ENCODE measurements around the gene SBSN. TPM values are rescaled to one million over a fixed set of nuclear protein-coding genes. Genes with fewer than 3 reads are reported as not detected.

Gene SBSN
- total and polyA plus RNA-seq, 2 donors (not counting 1 experiment from before 2014, with no cell fraction given): not detected

GRCh38 chr19:35529241-35530218, 1.4 kb upstream of the SBSN start:
- Histone ChIP-seq H3K79me2 (ENCODE audit: control insufficient read depth, insufficient read depth, low read length) (no peaks in the 10 kb centered on the region), H3K4me2 (replicated peaks; ENCODE audit: low read depth, low read length, poor library complexity, severe bottlenecking) (no peak overlapping the region), H3K27ac (ENCODE audit: low read length in 2 of 2) (no peak overlapping the region), H4K20me1 (ENCODE audit: control insufficient read depth, insufficient read depth, low read length, poor library complexity, severe bottlenecking) (no peaks in the 10 kb centered on the region), H3K4me3 (ENCODE audit: control extremely low read depth in 1 of 5, extremely low read depth in 1 of 5, insufficient read depth in 1 of 5, low read depth in 2 of 5, low read length in 4 of 5) (no peak overlapping the region), H2AFZ (ENCODE audit: insufficient read depth, low read depth, low read length, poor library complexity, severe bottlenecking) (no peak overlapping the region), H3K36me3 (replicated peaks in 1 of 2; ENCODE audit: control extremely low read depth in 1 of 2, control insufficient read depth in 1 of 2, extremely low read depth in 1 of 2, insufficient read depth in 2 of 2, low read length in 1 of 2) (no peaks in the 10 kb centered on the region), H3K27me3 (replicated peaks in 1 of 4; ENCODE audit: control extremely low read depth in 1 of 4, control insufficient read depth in 3 of 4, insufficient read depth in 4 of 4, low read length in 3 of 4) (peaks cover 0 to 38% (median 6%) of the 10 kb centered on the region in 4 experiments), H3K9me3 (ENCODE audit: control extremely low read depth in 1 of 3, control insufficient read depth in 2 of 3, insufficient read depth in 1 of 3, low read length in 2 of 3) (peaks cover 0 to 2% (median 0%) of the 10 kb centered on the region in 3 donors), H3K9ac (ENCODE audit: low read length) (no peak overlapping the region), H3K4me1 (ENCODE audit: control insufficient read depth in 2 of 2, insufficient read depth in 2 of 2, low read length in 2 of 2) (peaks cover 10 to 14% of the 10 kb centered on the region in 2 donors)
- H3K9me3 Mint-ChIP-seq (ENCODE audit: insufficient read depth): no peaks in the 10 kb centered on the region
- no peak for DNase-seq
- no peak overlapping the region for H3K27ac Mint-ChIP-seq
- no peak overlapping the region for H3K4me3 Mint-ChIP-seq
- no peak for TF ChIP-seq CTCF (IDR thresholded peaks at IDR 0.05)
- no peak for TF ChIP-seq EZH2 (IDR thresholded peaks at IDR 0.05; ENCODE audit: borderline replicate concordance, insufficient read depth, low read depth, low read length, poor library complexity, severe bottlenecking)
- H3K27me3 Mint-ChIP-seq: peaks cover 54% of the 10 kb centered on the region
- intact Hi-C loops (cut with micrococcal nuclease): no loop called here
- CTCF ChIA-PET: interaction anchor here (1.5 kb wide), 1 partner anchor 19 kb away, joined by 4 read pairs; no protein-coding TSS in a partner anchor
- no peak for ATAC-seq (ENCODE audit: low read depth)
- H3K4me1 Mint-ChIP-seq: peaks cover 11% of the 10 kb centered on the region
- POLR2A ChIA-PET: no interaction called here
- WGBS (ENCODE audit: insufficient coverage): 39% methylated on average over 18 of the region's 19 CpGs

GRCh38 chr19:35525873-35526272, 2.2 kb downstream of the SBSN start:
- Histone ChIP-seq H3K36me3 (replicated peaks in 1 of 2; ENCODE audit: control extremely low read depth in 1 of 2, control insufficient read depth in 1 of 2, extremely low read depth in 1 of 2, insufficient read depth in 2 of 2, low read length in 1 of 2) (no peaks in the 10 kb centered on the region), H3K9ac (ENCODE audit: low read length) (no peak overlapping the region), H2AFZ (ENCODE audit: insufficient read depth, low read depth, low read length, poor library complexity, severe bottlenecking) (no peak overlapping the region), H3K79me2 (ENCODE audit: control insufficient read depth, insufficient read depth, low read length) (no peaks in the 10 kb centered on the region), H3K9me3 (ENCODE audit: control extremely low read depth in 1 of 3, control insufficient read depth in 2 of 3, insufficient read depth in 1 of 3, low read length in 2 of 3) (no peaks in the 10 kb centered on the region), H3K4me1 (ENCODE audit: control insufficient read depth in 2 of 2, insufficient read depth in 2 of 2, low read length in 2 of 2) (no peaks in the 10 kb centered on the region), H4K20me1 (ENCODE audit: control insufficient read depth, insufficient read depth, low read length, poor library complexity, severe bottlenecking) (no peaks in the 10 kb centered on the region), H3K27ac (ENCODE audit: low read length in 2 of 2) (no peak overlapping the region), H3K27me3 (replicated peaks in 1 of 4; ENCODE audit: control extremely low read depth in 1 of 4, control insufficient read depth in 3 of 4, insufficient read depth in 4 of 4, low read length in 3 of 4) (peaks cover 0 to 21% (median 4%) of the 10 kb centered on the region in 4 experiments), H3K4me3 (ENCODE audit: control extremely low read depth in 1 of 5, extremely low read depth in 1 of 5, insufficient read depth in 1 of 5, low read depth in 2 of 5, low read length in 4 of 5) (no peak overlapping the region), H3K4me2 (replicated peaks; ENCODE audit: low read depth, low read length, poor library complexity, severe bottlenecking) (no peak overlapping the region)
- Mint-ChIP-seq H3K9me3 (ENCODE audit: insufficient read depth) (no peaks in the 10 kb centered on the region), H3K4me3 (no peak overlapping the region), H3K27me3 (peaks cover 44% of the 10 kb centered on the region), H3K27ac (no peak overlapping the region), H3K4me1 (no peaks in the 10 kb centered on the region)
- TF ChIP-seq EZH2 (IDR thresholded peaks at IDR 0.05; ENCODE audit: borderline replicate concordance, insufficient read depth, low read depth, low read length, poor library complexity, severe bottlenecking) (no peak), CTCF (IDR thresholded peaks at IDR 0.05) (no peak)
- ChIA-PET POLR2A (no interaction called here), CTCF (interaction anchor here (1.1 kb wide), 1 partner anchor 16 kb away, joined by 3 read pairs; no protein-coding TSS in a partner anchor)
- 79% methylated on average over 4 of the region's 4 CpGs for WGBS (ENCODE audit: insufficient coverage)
- intact Hi-C loops (cut with micrococcal nuclease): no loop called here
- ATAC-seq (ENCODE audit: low read depth) (no peak), DNase-seq (no peak)

Measured in B cell (primary cell).